Measurements from ENCODE around the gene RNASE4.

GRCh38 chr14:20719777-20720176 lies 35.4 kb downstream of the RNASE4 start:
- no peak for TF ChIP-seq CTCF (IDR thresholded peaks at IDR 0.05)
- TF ChIP-seq POLR2A (IDR thresholded peaks at IDR 0.05) = no peak
